Neural cell (in vitro differentiated cells): ENCODE data around the gene SLC15A5. TPM values are rescaled to one million over a fixed set of nuclear protein-coding genes. Genes with fewer than 3 reads are reported as not detected.

Source experiments
- H2AFZ ChIP-seq: fragments of 200-600, 300-800 bp; sonication (generic), shearing (Covaris generic); 2 replicates; pipeline ENCODE4 v1.6.0; 2014; ENCODE audit warnings: low read depth, mild to moderate bottlenecking, antibody characterized with exemption, low read length, moderate library complexity
- H3F3A ChIP-seq: fragments of 200-600 bp; shearing (Covaris generic); 2 replicates; pipeline ENCODE4 v1.6.1; 2016; ENCODE audit warnings: mild to moderate bottlenecking, moderate library complexity, mixed read lengths, antibody characterized with exemption, low read length; ENCODE audit not compliant: insufficient read depth, poor library complexity, severe bottlenecking
- H3K27ac ChIP-seq: fragments of 200-600, 300-800 bp; sonication (generic), shearing (Covaris generic); 2 replicates; pipeline ENCODE4 v1.5.1; 2014; ENCODE audit warnings: mild to moderate bottlenecking, low read length, moderate library complexity
- H3K27me3 ChIP-seq: fragments of 300-800, 200-600 bp; sonication (generic), shearing (Covaris generic); 2 replicates; pipeline ENCODE4 v1.6.0; 2014; ENCODE audit warnings: mild to moderate bottlenecking, low read depth, low read length, moderate library complexity; ENCODE audit not compliant: insufficient read depth
- H3K36me3 ChIP-seq: fragments of 300-800, 200-600 bp; sonication (generic), shearing (Covaris generic); 2 replicates; pipeline ENCODE4 v1.5.1; 2014; ENCODE audit warnings: mild to moderate bottlenecking, antibody characterized with exemption, low read length, moderate library complexity; ENCODE audit not compliant: insufficient read depth
- H3K4me2 ChIP-seq: fragments of 300-800, 200-600 bp; sonication (generic), shearing (Covaris generic); 2 replicates; pipeline ENCODE4 v1.6.0; 2014; ENCODE audit warnings: mild to moderate bottlenecking, low read length
- H3K4me3 ChIP-seq: fragments of 300-800, 200-600 bp; sonication (generic), shearing (Covaris generic); 2 replicates; pipeline ENCODE4 v1.5.1; 2014; ENCODE audit warnings: mild to moderate bottlenecking, low read length, moderate library complexity
- H3K79me2 ChIP-seq: fragments of 200-600 bp; shearing (Covaris generic); replicated peaks from 2 replicates; pipeline ENCODE4 v1.6.0; 2014; ENCODE audit warnings: mild to moderate bottlenecking, low read length, moderate library complexity; ENCODE audit not compliant: insufficient read depth
- H3K9ac ChIP-seq: fragments of 300-800, 200-600 bp; sonication (generic), shearing (Covaris generic); 2 replicates; pipeline ENCODE4 v1.6.1; 2016; ENCODE audit warnings: mild to moderate bottlenecking, low read length, mixed read lengths
- H3K9me2 ChIP-seq: fragments of 200-600 bp; shearing (Covaris generic); 2 replicates; pipeline ENCODE4 v1.6.1; 2016; ENCODE audit warnings: mild to moderate bottlenecking, low read length, mixed read lengths; ENCODE audit not compliant: insufficient read depth
- H3K9me3 ChIP-seq: fragments of 200-600, 300-800 bp; sonication (generic), shearing (Covaris generic); 2 replicates; pipeline ENCODE4 v1.6.1; 2016; ENCODE audit warnings: mild to moderate bottlenecking, mixed run types, low read length, moderate library complexity, mixed read lengths
- H4K20me1 ChIP-seq: fragments of 200-600 bp; shearing (Covaris generic); 2 replicates; pipeline ENCODE4 v1.6.1; 2016; ENCODE audit warnings: mild to moderate bottlenecking, mixed run types; ENCODE audit not compliant: insufficient read depth
- EP300 ChIP-seq: fragments of 450-650 bp; conservative IDR thresholded peaks from 2 replicates; pipeline ENCODE4 v1.6.1; 2014; ENCODE audit warnings: antibody characterized with exemption, mild to moderate bottlenecking, moderate library complexity; ENCODE audit not compliant: poor library complexity, severe bottlenecking
- EZH2 ChIP-seq: fragments of 200-600, 300-800 bp; shearing (Covaris generic), sonication (generic); IDR thresholded peaks from 2 replicates; pipeline ENCODE4 v1.6.1; 2014; ENCODE audit warnings: antibody characterized with exemption, low read length, borderline replicate concordance, mild to moderate bottlenecking; ENCODE audit not compliant: insufficient read depth, poor library complexity, severe bottlenecking
- MXI1 ChIP-seq: fragments of 450-650 bp; conservative IDR thresholded peaks from 2 replicates; pipeline ENCODE4 v1.6.1; 2014; ENCODE audit warnings: antibody characterized with exemption, mild to moderate bottlenecking; ENCODE audit not compliant: poor library complexity, severe bottlenecking
- POLR2AphosphoS5 ChIP-seq: IDR thresholded peaks from 2 replicates; pipeline ENCODE4 v1.6.1; 2012
- RAD21 ChIP-seq: fragments of 450-650 bp; conservative IDR thresholded peaks from 2 replicates; pipeline ENCODE4 v1.6.1; 2014; ENCODE audit warnings: antibody characterized with exemption, mild to moderate bottlenecking, moderate library complexity
- SMC3 ChIP-seq: fragments of 450-650 bp; conservative IDR thresholded peaks from 2 replicates; pipeline ENCODE4 v1.6.1; 2014; ENCODE audit warnings: antibody characterized with exemption, mild to moderate bottlenecking, moderate library complexity; ENCODE audit not compliant: poor library complexity
- TAF1 ChIP-seq: IDR thresholded peaks from 2 replicates; pipeline ENCODE4 v1.6.1; 2012; ENCODE audit warnings: low read depth
- polyA plus RNA-seq: library from polyadenylated mRNA; depleted of rRNA; stranded (reverse); fragments of >200 nt; gene quantifications from 2 replicates; pipeline ENCODE4 v1.2.3, GENCODE V29; 2014
- TF ChIP-seq, protein P1 (sequence below): IDR thresholded peaks from 2 replicates; pipeline ENCODE4 v1.6.1; 2012; ENCODE audit warnings: borderline replicate concordance
- TF ChIP-seq, protein P2 (sequence below): fragments of 450-650 bp; IDR thresholded peaks from 2 replicates; pipeline ENCODE4 v1.5.1; 2014; ENCODE audit warnings: antibody characterized with exemption, mild to moderate bottlenecking, moderate library complexity; ENCODE audit not compliant: poor library complexity, severe bottlenecking

Gene SLC15A5
- polyA plus RNA-seq, 1 donor from 2014 or later = not detected

DNA sequence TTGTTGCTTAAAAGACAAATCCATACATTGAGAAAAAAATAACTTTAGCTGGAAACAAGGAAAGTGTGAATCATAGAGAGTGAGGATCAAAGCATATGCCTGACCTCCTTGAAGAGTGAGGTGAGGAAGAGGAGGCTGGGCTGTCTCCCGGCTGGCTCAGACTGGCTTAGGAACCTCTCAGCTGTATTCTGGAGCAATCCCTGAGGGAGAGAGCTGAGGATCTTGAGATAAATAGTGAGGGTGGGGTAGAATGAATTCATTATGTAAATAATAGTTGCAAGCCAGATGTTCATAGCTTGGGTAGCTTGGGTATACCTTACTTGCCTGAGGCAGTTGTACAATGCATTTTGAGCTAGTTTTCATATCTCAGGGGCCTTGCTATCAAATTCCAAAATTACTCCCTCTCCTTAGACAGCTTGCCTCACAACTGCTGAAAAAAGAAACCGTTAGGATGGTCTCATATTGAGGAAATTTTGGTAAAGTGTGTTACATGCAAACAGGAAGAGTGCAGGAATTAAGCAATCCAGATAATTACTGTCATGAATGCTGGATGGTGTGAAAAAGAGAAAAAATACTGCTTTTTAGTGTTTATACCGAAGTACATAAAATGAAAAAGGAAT is 30.5 kb upstream of the SLC15A5 start:
- H3K4me2 ChIP-seq = no peak overlapping the region
- H3K9me2 ChIP-seq = no peaks in the 10 kb centered on the region

DNA sequence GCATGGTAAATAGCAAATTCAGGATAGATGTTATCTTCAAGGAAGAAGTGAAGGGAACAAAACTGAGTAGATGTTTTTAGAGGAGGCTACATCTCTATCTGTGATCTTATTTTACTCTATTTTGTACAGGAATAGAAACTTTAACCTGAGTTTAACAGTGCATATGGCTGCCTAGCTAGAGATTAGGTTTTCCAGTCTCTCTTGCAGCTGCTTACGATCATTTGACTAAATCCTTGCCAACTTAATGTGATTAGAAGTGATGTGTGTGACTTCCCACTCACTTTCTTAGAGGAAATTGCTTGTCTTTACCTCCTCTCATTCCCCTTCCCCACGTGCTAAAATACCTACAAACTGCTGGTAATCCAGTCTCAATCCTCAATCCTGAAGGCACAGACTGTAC is 26.5 kb upstream of the SLC15A5 start:
- H2AFZ ChIP-seq = no peak overlapping the region

More for the DNA sequence above, 30.5 kb upstream of the SLC15A5 start:
- Histone ChIP-seq H2AFZ (no peak overlapping the region), H3F3A (no peaks in the 10 kb centered on the region), H3K4me3 (no peak overlapping the region), H3K27ac (no peak overlapping the region), H3K27me3 (no peaks in the 10 kb centered on the region), H3K36me3 (no peaks in the 10 kb centered on the region), H4K20me1 (no peaks in the 10 kb centered on the region), H3K79me2 (no peaks in the 10 kb centered on the region), H3K9me3 (no peaks in the 10 kb centered on the region), H3K9ac (no peak overlapping the region)
- TF ChIP-seq EZH2 = no peak
- TF ChIP-seq, protein P1, sequence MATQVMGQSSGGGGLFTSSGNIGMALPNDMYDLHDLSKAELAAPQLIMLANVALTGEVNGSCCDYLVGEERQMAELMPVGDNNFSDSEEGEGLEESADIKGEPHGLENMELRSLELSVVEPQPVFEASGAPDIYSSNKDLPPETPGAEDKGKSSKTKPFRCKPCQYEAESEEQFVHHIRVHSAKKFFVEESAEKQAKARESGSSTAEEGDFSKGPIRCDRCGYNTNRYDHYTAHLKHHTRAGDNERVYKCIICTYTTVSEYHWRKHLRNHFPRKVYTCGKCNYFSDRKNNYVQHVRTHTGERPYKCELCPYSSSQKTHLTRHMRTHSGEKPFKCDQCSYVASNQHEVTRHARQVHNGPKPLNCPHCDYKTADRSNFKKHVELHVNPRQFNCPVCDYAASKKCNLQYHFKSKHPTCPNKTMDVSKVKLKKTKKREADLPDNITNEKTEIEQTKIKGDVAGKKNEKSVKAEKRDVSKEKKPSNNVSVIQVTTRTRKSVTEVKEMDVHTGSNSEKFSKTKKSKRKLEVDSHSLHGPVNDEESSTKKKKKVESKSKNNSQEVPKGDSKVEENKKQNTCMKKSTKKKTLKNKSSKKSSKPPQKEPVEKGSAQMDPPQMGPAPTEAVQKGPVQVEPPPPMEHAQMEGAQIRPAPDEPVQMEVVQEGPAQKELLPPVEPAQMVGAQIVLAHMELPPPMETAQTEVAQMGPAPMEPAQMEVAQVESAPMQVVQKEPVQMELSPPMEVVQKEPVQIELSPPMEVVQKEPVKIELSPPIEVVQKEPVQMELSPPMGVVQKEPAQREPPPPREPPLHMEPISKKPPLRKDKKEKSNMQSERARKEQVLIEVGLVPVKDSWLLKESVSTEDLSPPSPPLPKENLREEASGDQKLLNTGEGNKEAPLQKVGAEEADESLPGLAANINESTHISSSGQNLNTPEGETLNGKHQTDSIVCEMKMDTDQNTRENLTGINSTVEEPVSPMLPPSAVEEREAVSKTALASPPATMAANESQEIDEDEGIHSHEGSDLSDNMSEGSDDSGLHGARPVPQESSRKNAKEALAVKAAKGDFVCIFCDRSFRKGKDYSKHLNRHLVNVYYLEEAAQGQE = no peak
- TF ChIP-seq POLR2AphosphoS5 = no peak
- TF ChIP-seq, protein P2, sequence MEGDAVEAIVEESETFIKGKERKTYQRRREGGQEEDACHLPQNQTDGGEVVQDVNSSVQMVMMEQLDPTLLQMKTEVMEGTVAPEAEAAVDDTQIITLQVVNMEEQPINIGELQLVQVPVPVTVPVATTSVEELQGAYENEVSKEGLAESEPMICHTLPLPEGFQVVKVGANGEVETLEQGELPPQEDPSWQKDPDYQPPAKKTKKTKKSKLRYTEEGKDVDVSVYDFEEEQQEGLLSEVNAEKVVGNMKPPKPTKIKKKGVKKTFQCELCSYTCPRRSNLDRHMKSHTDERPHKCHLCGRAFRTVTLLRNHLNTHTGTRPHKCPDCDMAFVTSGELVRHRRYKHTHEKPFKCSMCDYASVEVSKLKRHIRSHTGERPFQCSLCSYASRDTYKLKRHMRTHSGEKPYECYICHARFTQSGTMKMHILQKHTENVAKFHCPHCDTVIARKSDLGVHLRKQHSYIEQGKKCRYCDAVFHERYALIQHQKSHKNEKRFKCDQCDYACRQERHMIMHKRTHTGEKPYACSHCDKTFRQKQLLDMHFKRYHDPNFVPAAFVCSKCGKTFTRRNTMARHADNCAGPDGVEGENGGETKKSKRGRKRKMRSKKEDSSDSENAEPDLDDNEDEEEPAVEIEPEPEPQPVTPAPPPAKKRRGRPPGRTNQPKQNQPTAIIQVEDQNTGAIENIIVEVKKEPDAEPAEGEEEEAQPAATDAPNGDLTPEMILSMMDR = no peak
- no peak for TF ChIP-seq MXI1
- no peak for TF ChIP-seq RAD21
- TF ChIP-seq TAF1 = no peak
- no peak for TF ChIP-seq EP300
- TF ChIP-seq SMC3 = no peak

More for the DNA sequence above, 26.5 kb upstream of the SLC15A5 start:
- no peak overlapping the region for H3K27ac ChIP-seq
- no peaks in the 10 kb centered on the region for H3K79me2 ChIP-seq
- H4K20me1 ChIP-seq = no peaks in the 10 kb centered on the region
- no peaks in the 10 kb centered on the region for H3K9me2 ChIP-seq
- TF ChIP-seq POLR2AphosphoS5 (no peak), RAD21 (no peak), EZH2 (no peak), SMC3 (no peak), TAF1 (no peak), EP300 (no peak), MXI1 (no peak)
- TF ChIP-seq, protein P2 = no peak
- TF ChIP-seq, protein P1 = no peak
- no peak overlapping the region for H3K9ac ChIP-seq
- H3K9me3 ChIP-seq = no peaks in the 10 kb centered on the region
- H3K36me3 ChIP-seq = no peaks in the 10 kb centered on the region
- no peaks in the 10 kb centered on the region for H3K27me3 ChIP-seq
- no peak overlapping the region for H3K4me2 ChIP-seq
- no peak overlapping the region for H3K4me3 ChIP-seq
- H3F3A ChIP-seq = no peaks in the 10 kb centered on the region
